GM12891 (cell line): ENCODE measurements around the gene FITM1. TPM values are rescaled to one million over a fixed set of nuclear protein-coding genes. Genes with fewer than 3 reads are reported as not detected.

Experiments used
- DNase-seq: peaks from one replicate; pipeline ENCODE4 v3.0.0; 2011; ENCODE audit warnings: low spot score; ENCODE audit not compliant: insufficient read length
- FAIRE-seq: peaks from 2 replicates; lab custom pipeline; 2011; peaks lifted over from hg19 to GRCh38; lab: Jason Lieb, UNC
- PAX5 ChIP-seq: IDR thresholded peaks from 2 replicates; pipeline ENCODE4 v1.6.1; 2011; ENCODE audit warnings: low read length, moderate library complexity, mild to moderate bottlenecking; ENCODE audit not compliant: insufficient read depth, severe bottlenecking
- POLR2A ChIP-seq: IDR thresholded peaks from 2 replicates; pipeline ENCODE4 v1.6.1; 2011; ENCODE audit warnings: low read depth, low read length, control low read depth
- POLR2AphosphoS5 ChIP-seq: IDR thresholded peaks from 2 replicates; pipeline ENCODE4 v1.6.1; 2011; ENCODE audit warnings: low read depth, low read length, control low read depth
- POU2F2 ChIP-seq: IDR thresholded peaks from 2 replicates; pipeline ENCODE4 v1.6.1; 2011; ENCODE audit warnings: low read depth, mild to moderate bottlenecking, control low read depth, low read length, moderate library complexity
- SPI1 ChIP-seq: IDR thresholded peaks from 2 replicates; pipeline ENCODE4 v1.6.1; 2011; ENCODE audit warnings: low read depth, low read length, control low read depth
- TAF1 ChIP-seq: IDR thresholded peaks from 2 replicates; pipeline ENCODE4 v1.6.1; 2011; ENCODE audit warnings: low read depth, low read length, control low read depth
- polyA plus RNA-seq: library from polyadenylated mRNA; unstranded; fragments of >200 nt; gene quantifications from one replicate; pipeline ENCODE4 v1.2.1, GENCODE V29; 2012; ENCODE audit warnings: low read depth, missing spikeins, inconsistent platforms; ENCODE audit not compliant: missing spikeins

The FITM1 gene
- polyA plus RNA-seq, result 0.40 TPM

GRCh38 chr14:24130380-24130716, at the start of gene FITM1:
FITM1 (plus strand) TSS chr14:24130659; CDS start chr14:24131564, 905 bp downstream.
- no peak for FAIRE-seq

GRCh38 chr14:24080888-24081738, 49.3 kb upstream of the FITM1 start:
- FAIRE-seq (peak; percentile 94), DNase-seq (peak; percentile 91)
- TF ChIP-seq POU2F2 (no peak), POLR2A (no peak), SPI1 (no peak), POLR2AphosphoS5 (no peak), PAX5 (no peak), TAF1 (no peak)

More at GRCh38 chr14:24130380-24130716, at the start of gene FITM1:
- no peak for DNase-seq
- TF ChIP-seq POLR2AphosphoS5 (no peak), PAX5 (no peak), SPI1 (no peak), POU2F2 (no peak), TAF1 (no peak), POLR2A (no peak)

GRCh38 chr14:24081739-24082211, 48.7 kb upstream of the FITM1 start:
- no peak for TF ChIP-seq PAX5
- TF ChIP-seq TAF1, result no peak
- TF ChIP-seq POLR2AphosphoS5, result no peak
- no peak for FAIRE-seq
- no peak for DNase-seq

GRCh38 chr14:24082411-24083080, 47.9 kb upstream of the FITM1 start:
- DNase-seq (no peak), FAIRE-seq (no peak)
- TF ChIP-seq PAX5, result no peak

GRCh38 chr14:24083462-24083861, 47.0 kb upstream of the FITM1 start:
- no peak for FAIRE-seq
- TF ChIP-seq POLR2A (no peak), TAF1 (no peak), POU2F2 (no peak), PAX5 (no peak), SPI1 (no peak), POLR2AphosphoS5 (no peak)
- DNase-seq, result no peak

- DNase-seq, result no peak
- no peak for FAIRE-seq
- TF ChIP-seq POLR2A, result no peak
- TF ChIP-seq POU2F2, result no peak
- TF ChIP-seq POLR2AphosphoS5, result no peak
- TF ChIP-seq PAX5, result no peak
These were observed 46.0 kb upstream of the FITM1 start for GRCh38 chr14:24084440-24084839.

- no peak for DNase-seq
- no peak for TF ChIP-seq TAF1
- TF ChIP-seq POU2F2, result no peak
- TF ChIP-seq POLR2A, result no peak
- TF ChIP-seq PAX5, result no peak
- TF ChIP-seq POLR2AphosphoS5, result no peak
- TF ChIP-seq SPI1, result no peak
- no peak for FAIRE-seq
These were observed 45.2 kb upstream of the FITM1 start for GRCh38 chr14:24085215-24085614.

- no peak for FAIRE-seq
- TF ChIP-seq SPI1 (no peak), TAF1 (no peak), POLR2AphosphoS5 (no peak), PAX5 (no peak), POLR2A (no peak), POU2F2 (no peak)
- DNase-seq, result no peak
These were observed 44.1 kb upstream of the FITM1 start for GRCh38 chr14:24086193-24086955.

- FAIRE-seq, result no peak
- no peak for DNase-seq
- TF ChIP-seq POU2F2 (no peak), POLR2A (no peak), POLR2AphosphoS5 (no peak), TAF1 (no peak), PAX5 (no peak), SPI1 (no peak)
These were observed 43.5 kb upstream of the FITM1 start for GRCh38 chr14:24087004-24087403.
